NCI-H128 (cell line): ENCODE measurements around the gene CELF2.

Experiments
- DNase-seq: peaks from one replicate; lab custom pipeline; 2025; ENCODE audit not compliant: unreplicated experiment; lab: John Stamatoyannopoulos, UW

CELF2 gene

GRCh38 chr10:11003679-11004078, 14.0 kb upstream of the CELF2 start:
- no peak for DNase-seq

DNA sequence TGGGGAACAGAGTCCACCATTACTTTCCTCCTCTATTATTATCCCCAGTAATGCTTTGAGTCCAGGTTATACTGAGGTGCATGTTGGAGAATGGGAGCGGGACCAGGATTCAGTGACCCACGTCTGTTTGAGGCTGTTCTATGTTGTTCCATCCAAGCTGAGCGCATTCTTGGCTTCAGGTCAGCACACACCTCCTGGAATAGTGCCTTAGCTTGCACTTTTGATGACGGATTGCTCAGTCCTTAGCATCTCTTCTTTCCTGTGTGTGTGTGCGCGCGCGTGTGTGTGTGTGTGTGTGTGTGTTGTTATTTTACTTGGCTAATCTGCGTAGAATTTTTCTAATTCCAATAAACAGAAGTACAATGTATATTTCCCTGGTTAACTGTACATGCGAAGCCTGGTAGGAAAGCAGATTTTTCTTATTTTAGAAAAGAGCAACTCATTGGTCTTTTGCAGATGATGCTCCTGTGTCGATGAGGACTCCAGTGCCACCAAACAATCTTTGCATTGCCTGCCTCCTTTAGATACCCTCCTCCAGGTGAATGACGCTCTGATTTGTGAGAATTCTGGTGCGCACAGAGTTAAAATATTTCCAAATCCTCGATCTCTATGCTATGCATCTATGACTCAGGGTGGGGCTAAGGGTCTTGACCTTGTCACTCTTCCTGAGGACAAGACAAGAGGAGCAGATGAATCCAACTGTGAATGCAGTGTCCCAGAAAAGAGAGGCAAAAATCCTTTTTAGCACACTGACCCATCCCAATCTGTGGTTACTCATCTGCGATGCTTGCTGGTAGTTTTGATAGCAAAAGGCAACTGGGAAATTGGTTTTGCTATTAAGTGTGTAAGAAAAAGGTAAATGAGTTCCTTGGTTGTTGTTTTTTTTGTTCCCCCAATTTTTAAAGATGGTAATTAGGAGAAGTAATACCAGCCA, 13.3 kb upstream of the CELF2 start:
- DNase-seq: no peak

DNA sequence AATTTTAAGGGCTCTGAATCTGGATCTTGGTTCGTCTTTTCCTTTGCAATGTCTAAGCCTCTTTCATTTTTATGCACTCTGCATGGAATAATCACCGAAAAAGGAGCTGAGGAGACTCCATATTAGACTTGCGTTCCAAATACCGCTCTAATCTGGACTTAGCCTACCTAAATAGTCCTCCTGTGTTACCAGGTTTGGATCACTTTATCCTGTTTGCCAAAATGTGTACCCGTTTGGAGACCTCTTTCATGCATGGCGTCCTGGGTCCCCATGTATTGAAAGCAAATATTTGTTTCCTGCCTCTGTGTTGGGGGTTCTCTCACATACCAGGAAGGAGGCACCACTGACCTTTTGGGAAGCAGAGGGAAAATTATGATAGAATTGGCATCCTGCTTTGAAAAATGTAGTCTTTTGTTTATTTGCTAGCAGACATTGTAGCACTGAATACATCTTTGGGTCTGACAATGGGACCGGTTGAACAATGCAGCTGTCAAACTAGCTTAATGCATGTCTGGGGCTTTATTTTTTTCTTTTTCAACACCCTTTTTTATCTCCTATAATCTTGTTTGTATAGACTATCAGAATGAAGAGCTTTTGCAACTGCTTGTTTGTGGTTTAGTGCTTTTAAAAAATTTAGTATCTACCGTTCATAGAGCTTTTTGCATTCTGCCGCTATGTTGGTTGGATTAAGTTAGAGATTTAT, 11.8 kb upstream of the CELF2 start:
- no peak for DNase-seq

- DNase-seq: no peak
Measured at GRCh38 chr10:11006428-11006825, 11.2 kb upstream of the CELF2 start.

DNA sequence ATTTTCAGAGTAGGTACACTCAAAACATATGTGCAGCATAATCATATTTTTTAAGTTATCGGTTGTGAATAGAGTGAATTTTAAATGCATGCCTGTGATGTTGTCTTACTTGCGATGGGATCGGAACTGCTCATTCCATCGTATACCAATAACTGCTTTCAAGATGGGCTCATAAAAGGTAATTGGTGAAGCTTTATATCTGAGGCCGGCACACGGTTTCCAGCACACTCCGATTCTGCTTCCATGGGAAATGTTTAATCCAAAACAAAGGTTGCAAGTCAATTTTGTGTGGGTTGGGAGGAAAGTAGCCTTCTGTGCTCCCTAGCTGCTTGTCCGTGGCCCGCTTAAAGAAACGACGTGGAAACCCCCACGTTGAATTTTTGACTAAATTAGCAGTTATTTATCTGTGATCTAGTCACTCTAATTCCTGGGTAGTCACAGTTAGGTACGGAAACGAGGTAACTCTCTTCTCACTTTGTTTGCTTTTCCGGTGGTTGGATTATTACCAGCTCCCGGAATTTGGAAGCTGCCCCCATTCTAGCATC, 10.1 kb upstream of the CELF2 start:
- DNase-seq: no peak

- DNase-seq: no peak
Measured at GRCh38 chr10:11009471-11010308, 8.0 kb upstream of the CELF2 start.

DNA sequence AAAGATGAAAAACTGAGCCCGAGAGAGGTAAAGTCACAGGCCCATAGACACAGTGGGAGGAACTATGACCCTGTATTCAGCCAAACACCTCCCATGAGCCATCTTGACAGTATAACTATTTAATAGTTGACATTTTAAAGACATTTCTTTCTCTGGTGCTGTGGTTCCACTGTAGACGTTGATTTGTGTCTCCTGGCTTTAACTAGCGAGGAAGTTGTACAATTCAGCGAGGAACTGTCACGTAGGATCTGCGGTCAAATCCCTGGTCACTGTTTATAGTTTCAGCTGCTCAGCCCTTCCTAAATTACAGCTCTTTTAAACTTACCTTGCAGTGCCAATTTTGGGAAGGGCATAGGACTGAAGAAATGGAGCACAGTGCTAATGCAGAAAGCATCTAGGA, 7.1 kb upstream of the CELF2 start:
- DNase-seq: no peak

- no peak for DNase-seq
Measured at GRCh38 chr10:11011436-11011835, 6.2 kb upstream of the CELF2 start.

DNA sequence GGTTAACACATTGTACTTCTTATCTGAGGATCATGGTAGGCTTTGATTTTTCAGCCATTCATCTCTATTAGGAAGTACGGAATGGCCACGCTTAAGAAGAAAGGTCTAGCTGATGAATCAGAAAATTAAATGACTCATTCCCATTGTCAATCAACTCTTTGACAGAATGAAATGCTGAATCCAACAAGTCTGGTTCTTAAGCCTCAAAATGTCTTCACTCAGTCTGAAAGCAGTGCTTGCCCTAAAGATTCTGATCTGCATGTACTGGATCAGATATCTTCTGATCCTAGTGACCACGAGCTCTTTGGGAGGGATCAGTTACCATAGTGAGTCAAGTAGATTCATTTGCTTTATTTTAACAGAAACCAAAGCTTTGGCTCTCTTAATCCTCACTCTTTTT, 5.7 kb upstream of the CELF2 start:
- DNase-seq: no peak

GRCh38 chr10:11012421-11013295, 5.0 kb upstream of the CELF2 start:
- DNase-seq: no peak

- DNase-seq: no peak
Measured at GRCh38 chr10:11013836-11014235, 3.8 kb upstream of the CELF2 start.

DNA sequence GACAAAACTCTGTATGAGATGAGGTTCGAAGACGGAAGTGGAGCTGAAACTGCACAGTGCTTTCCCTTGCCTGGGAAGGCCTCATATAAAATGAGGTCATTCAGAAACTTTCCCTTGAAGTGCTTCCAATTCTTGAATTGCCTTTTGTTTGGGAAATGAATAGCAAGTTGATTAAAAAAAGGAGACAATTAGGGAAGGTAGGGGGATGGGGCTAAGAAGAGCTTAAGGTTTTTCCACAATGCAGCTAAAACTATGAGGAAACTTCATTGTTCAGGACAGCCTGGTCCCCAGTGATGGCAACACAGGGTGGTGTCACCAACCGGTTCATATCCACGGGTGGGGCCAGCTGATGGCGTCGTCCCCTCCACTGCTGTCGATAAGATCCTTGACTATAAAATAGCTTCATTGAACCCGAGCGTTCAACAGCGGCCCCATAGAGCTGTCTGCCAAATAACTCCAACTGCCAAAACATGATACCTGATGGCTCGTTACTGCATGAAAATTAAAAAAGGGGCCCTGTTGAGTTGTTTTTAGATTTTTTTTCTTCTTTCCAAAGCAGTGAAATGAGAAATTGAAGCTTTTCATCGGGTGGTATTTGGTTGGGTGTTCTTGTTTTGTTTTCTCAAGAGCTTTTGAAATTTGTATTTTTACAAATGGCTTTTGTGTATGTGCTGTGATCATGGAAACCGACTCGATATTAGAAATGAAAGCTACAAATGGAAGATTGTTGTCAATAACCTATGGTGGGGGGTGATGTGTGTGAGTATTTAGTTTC, 2.8 kb upstream of the CELF2 start:
- DNase-seq: no peak

DNA sequence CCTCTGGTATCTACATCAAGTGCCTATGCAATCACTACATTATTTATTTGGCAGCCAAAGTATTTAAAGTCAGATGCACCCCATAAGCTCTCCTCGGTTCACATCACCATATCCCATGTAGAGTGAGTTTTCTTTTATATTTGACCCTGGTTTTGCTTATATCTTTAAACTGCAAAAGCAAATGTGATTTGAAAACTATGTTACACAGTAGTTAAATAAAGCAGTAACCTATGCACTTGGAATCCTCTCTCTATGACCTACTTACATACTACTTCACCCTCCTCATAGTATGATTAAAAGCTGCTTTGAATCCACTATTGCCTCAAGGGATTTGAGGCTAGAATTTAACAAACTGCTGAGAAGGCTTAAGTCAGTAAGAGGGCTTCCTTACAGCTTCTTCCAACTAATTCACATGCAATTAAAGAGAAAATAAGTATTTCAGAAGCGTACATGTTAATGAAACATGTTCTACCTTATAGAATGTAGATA, 2.2 kb upstream of the CELF2 start:
- no peak for DNase-seq

GRCh38 chr10:11017000-11017569, 587 bp upstream of the CELF2 start:
- DNase-seq: no peak

DNA sequence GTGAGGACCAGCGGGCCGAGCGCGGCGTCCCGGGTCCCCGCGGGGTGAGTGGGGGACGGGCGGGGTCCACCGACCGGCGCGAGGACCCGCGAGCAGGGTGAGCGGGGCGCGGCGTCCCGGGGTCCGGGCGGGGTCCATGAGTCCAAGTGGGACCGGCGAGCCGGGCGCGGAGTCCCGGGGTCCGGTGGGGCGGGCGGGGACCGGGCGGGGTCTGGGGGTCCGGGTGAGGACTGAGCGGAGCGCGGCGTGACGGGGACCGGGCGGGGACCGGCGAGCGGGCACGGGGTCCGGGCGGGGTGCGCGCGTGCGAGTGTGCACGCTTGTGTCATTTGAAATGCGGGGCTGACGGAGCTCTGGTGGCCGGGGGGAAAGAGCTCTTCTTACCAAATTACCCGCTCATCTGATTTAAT, 765 bp downstream of the CELF2 start:
- no peak for DNase-seq

- no peak for DNase-seq
Measured at GRCh38 chr10:11018855-11019631, 1.4 kb downstream of the CELF2 start.

DNA sequence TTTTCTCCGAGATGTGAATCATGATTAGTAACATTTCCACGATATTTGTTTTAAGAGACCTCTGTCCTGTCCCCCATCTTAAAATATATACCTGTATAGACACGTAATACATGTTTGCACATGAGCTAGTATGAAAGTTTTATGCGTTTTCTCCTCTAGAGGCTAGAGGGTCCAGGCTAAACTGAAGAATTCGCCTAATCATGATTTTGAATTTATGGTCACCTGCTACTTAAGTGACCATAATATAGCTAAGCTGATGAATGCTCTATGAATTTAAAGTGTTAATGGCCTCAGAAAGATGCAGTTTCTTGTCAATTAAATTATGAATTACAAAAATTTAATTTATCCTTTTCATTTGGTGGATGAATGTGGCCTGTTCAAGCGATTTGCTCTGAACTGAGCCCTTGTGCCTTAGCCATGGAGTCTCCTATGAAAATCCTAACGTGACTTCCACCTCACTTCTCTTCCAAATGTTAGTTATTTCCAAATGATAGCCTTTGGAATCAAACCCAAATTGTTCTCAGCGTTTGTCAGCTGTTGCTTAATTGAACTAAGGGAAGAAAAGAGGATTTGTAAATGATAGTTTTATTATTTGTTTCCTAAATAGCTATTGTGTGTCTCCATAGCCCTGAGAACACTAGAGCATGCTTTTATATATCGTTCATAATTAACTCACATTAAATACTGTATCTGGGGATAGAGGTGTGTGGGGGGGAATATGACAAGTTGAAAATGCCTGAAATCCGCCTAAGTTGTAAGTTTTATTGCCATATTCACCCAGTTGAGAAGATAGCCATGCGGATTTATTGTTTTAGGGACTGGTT, 2.3 kb downstream of the CELF2 start:
- no peak for DNase-seq
